Stomach (tissue), 4 donors: Measurements from ENCODE around the gene SECISBP2.
"Not testable (repeated sequence)": the region's sequence is repeated elsewhere in the genome, so short reads cannot be mapped to it uniquely, and the experiment has no call there.

Source experiments
- CTCF ChIP-seq, 7 experiments: fragments of 450-650 bp in 4 of 7; fragments of 200-600 bp in 3 of 7; sonication (generic) in 3 of 7; IDR thresholded peaks; one replicate each; pipeline ENCODE4 v1.5.1; 2016 to 2019; ENCODE audit warnings: antibody characterized with exemption in 7 of 7, control low read depth in 2 of 7, mild to moderate bottlenecking in 1 of 7
- EP300 ChIP-seq: sonication (generic); formaldehyde crosslinking; IDR thresholded peaks from one replicate; pipeline ENCODE4 v1.6.1; 2017; ENCODE audit warnings: antibody characterized with exemption
- POLR2A ChIP-seq, 4 donors: fragments of 450-650 bp; IDR thresholded peaks; one replicate each; pipeline ENCODE4 v1.6.1; 2016; ENCODE audit warnings: antibody characterized with exemption in 4 of 4, control low read depth in 2 of 4, mild to moderate bottlenecking in 1 of 4, moderate library complexity in 1 of 4
- POLR2AphosphoS5 ChIP-seq, 3 donors: sonication (generic); formaldehyde crosslinking; IDR thresholded peaks; one replicate each; pipeline ENCODE4 v1.6.1; 2016; ENCODE audit warnings: antibody characterized with exemption in 3 of 3

GRCh38 chr9:89282248-89282968 lies 35.9 kb upstream of the SECISBP2 start:
- TF ChIP-seq POLR2A (IDR thresholded peaks at IDR 0.05); CTCF (IDR thresholded peaks at IDR 0.05); POLR2AphosphoS5 (IDR thresholded peaks at IDR 0.05); EP300: not testable (repeated sequence)
